ENCODE data around the gene CANT1.

The CANT1 gene

GRCh38 chr17:79000396-79001189 lies 9.0 kb downstream of the CANT1 start:
- in situ Hi-C loops (cut with MboI; ENCODE audit: low pct_unique_long_range_greater_than_20kb, low sequenced_read_pairs), result no loop called here
- no peak for DNase-seq

DNA sequence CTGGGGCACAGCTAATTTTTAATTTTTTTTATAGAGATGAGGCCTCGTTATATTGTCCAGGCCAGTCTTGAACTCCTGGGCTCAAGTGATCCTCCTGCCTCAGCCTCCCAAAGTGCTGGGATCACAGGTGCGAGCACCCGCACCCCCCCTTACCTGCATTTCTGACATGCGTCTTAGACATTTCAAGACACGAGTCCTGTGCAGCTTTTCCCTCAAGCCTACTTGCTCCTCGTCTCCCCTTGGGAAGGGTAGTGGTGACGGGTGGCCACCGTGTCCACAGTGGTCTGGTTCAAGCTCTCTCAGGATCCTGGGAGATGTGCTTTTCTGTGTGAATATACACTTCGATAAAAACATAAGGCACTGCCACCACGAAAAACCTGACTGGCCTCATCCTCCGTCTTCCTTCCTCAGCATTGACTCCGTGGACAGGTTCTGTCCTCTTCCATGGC lies 9.6 kb downstream of the CANT1 start:
- DNase-seq, result no peak
- in situ Hi-C loops (cut with MboI; ENCODE audit: low pct_unique_long_range_greater_than_20kb, low sequenced_read_pairs), result no loop called here

DNA sequence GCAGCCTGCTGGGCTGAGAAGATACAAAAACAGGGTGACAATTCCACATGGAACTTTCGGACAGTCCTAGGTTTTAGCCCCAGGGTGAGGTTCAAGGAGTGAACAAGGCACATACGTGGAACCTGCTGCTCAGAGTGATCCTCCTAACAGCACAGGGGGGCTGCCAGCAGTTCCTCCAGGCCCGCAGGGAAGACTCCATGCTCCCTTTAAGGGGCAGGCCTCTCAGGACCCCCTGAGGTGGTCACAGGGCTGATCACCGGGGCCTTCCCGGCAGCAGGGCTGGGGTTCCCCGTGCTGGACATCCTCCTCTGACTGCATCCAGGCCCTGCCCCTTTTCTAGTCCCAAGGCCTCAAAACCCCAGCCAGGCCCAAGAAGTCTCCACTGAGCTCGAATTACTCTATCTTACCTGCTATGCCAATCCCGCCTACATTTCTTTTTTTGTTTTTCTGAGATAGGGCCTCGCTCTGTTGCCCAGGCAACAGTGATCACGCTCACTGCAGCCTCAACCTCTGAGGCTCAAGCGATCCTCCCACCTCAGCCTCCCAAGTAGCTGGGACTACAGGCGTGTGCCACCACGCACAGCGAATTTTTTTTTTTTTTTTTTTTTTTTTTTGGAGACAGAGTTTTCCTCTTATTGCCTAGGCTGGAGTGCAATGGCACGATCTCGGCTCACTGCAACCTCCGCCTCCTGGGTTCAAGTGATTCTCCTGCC lies 10.4 kb downstream of the CANT1 start:
- no peak for DNase-seq
- in situ Hi-C loops (cut with MboI; ENCODE audit: low pct_unique_long_range_greater_than_20kb, low sequenced_read_pairs), result no loop called here

- no peak for DNase-seq
- in situ Hi-C loops (cut with MboI; ENCODE audit: low pct_unique_long_range_greater_than_20kb, low sequenced_read_pairs), result no loop called here
Measured at GRCh38 chr17:78998311-78999055, 11.1 kb downstream of the CANT1 start.

GRCh38 chr17:78997881-78998280 lies 11.7 kb downstream of the CANT1 start:
- in situ Hi-C loops (cut with MboI; ENCODE audit: low pct_unique_long_range_greater_than_20kb, low sequenced_read_pairs), result no loop called here
- no peak for DNase-seq

DNA sequence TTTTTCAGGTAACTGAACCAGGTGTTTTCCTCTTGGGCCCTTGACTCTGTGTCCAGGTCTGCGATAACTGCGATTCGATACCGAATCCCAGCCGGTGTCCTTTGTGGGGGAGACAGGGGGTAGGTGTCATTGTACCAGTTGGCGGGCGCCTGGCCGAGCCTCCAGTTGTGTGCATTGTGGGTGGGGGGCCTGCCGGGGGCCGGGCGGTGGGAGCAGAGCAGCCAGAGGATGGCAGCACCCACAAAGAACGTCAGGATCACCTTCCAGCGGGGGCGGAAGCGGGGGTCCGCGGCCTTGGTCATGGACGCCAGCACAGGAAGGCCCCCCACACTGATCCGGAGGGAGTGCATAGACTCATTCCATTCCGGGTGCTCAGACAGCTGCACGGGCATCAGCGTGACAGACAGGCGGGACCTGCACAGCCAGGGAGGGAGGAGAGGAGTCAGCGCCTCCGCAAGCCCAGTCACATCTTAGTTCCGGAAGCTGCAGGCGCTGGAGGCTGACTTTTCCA lies 12.3 kb downstream of the CANT1 start:
- in situ Hi-C loops (cut with MboI; ENCODE audit: low pct_unique_long_range_greater_than_20kb, low sequenced_read_pairs), result no loop called here
- no peak for DNase-seq

DNA sequence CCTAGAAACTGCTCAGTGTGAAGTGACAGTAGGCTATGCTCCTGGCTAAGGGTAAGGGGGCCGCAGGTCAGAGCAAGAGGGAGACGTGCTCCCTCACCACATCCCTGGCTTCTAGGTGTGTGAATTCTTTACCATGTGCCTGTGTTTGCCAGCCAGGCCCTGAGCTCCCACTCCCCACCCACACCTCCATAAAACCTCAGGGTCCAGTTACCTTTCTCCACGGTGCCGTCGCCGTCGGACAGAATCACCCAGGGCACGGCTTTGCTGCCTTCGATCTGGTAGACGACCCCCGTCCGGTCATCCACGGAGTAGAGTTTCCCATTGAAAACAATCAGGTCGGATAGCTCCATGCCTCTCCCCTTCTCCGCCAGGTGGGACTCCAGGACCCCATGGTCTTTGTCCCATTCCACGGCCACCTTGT lies 12.8 kb downstream of the CANT1 start:
- no peak for DNase-seq
- in situ Hi-C loops (cut with MboI; ENCODE audit: low pct_unique_long_range_greater_than_20kb, low sequenced_read_pairs), result no loop called here

- DNase-seq, result no peak
- in situ Hi-C loops (cut with MboI; ENCODE audit: low pct_unique_long_range_greater_than_20kb, low sequenced_read_pairs), result no loop called here
Measured at GRCh38 chr17:78995761-78996451, 13.7 kb downstream of the CANT1 start.

DNA sequence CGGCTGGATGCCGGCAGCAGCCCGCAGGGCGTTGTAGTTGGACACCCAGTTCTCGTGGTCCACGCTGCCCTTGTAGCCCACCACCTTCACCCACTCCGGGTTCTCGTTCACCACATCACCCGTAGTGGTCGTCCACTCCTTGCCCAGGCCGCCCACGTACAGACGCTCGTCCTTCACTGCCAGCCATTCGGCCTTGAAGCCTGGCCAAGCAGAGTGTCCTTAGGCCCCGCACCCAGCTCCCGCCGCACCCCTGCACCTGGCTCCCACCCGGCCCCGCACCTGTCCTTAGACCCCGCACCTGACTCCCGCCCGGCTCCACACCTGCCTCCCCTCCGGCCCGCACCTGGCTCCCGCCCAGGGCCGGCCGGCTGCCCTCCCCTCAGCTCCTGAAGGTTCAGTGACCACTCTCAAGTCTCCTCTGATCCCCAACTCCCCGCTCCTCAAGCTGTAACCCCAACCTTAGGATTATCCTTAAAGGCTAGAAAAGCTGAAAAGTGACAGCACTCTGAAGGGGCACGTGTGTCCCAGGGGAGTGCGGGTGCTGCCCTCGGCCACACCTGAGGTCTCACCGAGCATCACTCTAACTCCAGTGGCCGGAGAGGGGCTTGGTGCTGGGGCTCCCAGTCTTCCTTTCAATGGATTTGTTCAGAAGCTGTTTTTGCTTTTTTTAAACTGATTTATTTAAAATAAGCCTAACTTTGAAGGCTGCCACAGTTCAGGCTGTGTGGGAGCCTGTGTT lies 14.4 kb downstream of the CANT1 start:
- in situ Hi-C loops (cut with MboI; ENCODE audit: low pct_unique_long_range_greater_than_20kb, low sequenced_read_pairs), result no loop called here

GRCh38 chr17:78993981-78994671 lies 15.4 kb downstream of the CANT1 start:
- DNase-seq, result no peak
- in situ Hi-C loops (cut with MboI; ENCODE audit: low pct_unique_long_range_greater_than_20kb, low sequenced_read_pairs), result no loop called here

More for the DNA sequence above, 14.4 kb downstream of the CANT1 start:
- no peak for DNase-seq

DNA sequence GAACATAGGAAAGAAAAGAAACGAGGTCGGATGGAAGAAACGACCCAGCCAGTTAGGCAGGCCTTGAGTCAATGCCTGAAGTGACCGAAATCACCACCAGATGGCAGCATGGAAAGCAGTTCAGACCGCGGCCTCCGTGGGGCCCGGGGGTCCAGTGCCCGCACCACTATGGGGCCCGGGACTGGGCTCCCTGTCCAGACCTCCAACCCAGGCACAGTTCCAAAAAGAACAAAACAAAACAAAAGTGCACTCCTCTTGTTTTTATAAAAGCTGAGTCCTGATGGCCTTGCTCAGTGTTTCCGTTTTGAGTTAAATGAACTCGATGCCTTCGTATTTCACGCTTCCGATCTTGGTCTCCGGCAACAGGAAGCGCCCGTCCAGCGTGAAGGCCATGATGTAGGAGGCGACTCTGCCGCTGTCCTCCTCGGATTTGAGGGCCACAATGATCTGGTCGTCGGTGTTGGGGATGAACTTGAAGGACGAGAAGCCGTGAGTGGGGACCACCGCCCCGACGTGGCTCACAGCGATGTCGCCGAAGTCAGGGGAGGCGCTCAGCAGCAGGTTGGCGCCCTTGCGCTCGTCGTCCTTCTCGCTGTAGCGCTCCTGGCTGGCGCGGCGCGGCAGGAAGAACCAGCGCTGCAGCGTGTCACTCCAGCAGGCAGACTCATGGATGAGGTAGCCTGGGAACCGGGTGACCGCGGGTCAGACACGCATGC lies 16.2 kb downstream of the CANT1 start:
- DNase-seq, result peak; percentile 31

GRCh38 chr17:78992542-78993212 lies 16.9 kb downstream of the CANT1 start:
- no peak for DNase-seq
- in situ Hi-C loops (cut with MboI; ENCODE audit: low pct_unique_long_range_greater_than_20kb, low sequenced_read_pairs), result no loop called here

More for the DNA sequence above, 16.2 kb downstream of the CANT1 start:
- in situ Hi-C loops (cut with MboI; ENCODE audit: low pct_unique_long_range_greater_than_20kb, low sequenced_read_pairs), result no loop called here

- DNase-seq, result no peak
- in situ Hi-C loops (cut with MboI; ENCODE audit: low pct_unique_long_range_greater_than_20kb, low sequenced_read_pairs), result no loop called here
Measured at GRCh38 chr17:78991906-78992532, 17.5 kb downstream of the CANT1 start.

DNA sequence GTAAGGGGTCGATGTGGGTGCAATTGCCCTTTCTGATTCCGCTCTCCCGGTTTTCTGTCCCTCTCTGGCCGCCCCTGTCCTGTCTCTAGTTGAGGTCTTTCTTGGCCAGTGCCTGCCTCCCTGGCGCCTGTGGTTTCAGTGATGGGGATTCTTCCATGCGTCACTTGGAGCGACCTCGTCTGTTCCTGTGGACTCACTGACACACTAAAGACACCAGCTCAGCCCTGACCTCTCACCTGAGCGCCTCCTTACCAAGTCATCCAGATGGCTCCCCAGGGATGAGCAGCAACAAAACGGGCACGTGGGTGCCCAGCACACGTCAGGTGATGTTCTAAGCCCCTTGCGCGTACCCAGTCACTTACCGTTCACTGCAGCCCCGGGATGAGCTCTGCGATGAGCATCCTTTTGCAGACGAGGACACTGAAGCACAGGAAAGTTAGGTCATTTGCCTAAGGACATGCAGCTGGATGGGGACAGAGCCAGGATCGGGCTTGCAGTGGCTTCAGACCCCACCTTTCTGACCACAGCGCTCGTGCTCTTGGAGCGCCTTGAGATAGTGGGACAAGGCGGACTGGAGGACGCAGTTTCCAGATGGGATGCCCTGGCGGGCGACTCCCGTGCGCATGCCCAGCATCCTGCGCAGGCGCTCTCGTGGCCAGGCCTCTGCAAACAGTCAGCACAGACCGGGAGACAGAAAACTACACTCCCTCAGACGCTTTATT lies 18.4 kb downstream of the CANT1 start:
- DNase-seq, result no peak
- in situ Hi-C loops (cut with MboI; ENCODE audit: low pct_unique_long_range_greater_than_20kb, low sequenced_read_pairs), result no loop called here

GRCh38 chr17:78990349-78991016 lies 19.1 kb downstream of the CANT1 start:
- in situ Hi-C loops (cut with MboI; ENCODE audit: low pct_unique_long_range_greater_than_20kb, low sequenced_read_pairs), result no loop called here
- DNase-seq, result no peak
